Kidney (tissue), 14 donors: Measurements from ENCODE around the gene SMC1B. TPM values are rescaled to one million over a fixed set of nuclear protein-coding genes. Genes with fewer than 3 reads are reported as not detected.

Experiments used
- DNase-seq, 5 donors: peaks; one replicate each; pipeline ENCODE4 v3.0.0-alpha.2; 2013 to 2020
- FAIRE-seq: peaks from 2 replicates; lab custom pipeline; 2012; peaks lifted over from hg19 to GRCh38; lab: Jason Lieb, UNC
- H3K27ac ChIP-seq, 2 donors: one replicate each; pipeline ENCODE4 v1.7.0; 2013; ENCODE audit warnings: low read depth in 2 of 2, low read length in 2 of 2, inconsistent platforms in 1 of 2
- H3K27me3 ChIP-seq: one replicate; pipeline ENCODE4 v1.7.1; 2013; ENCODE audit warnings: low read length, inconsistent platforms; ENCODE audit not compliant: control insufficient read depth, insufficient read depth
- H3K36me3 ChIP-seq, 3 donors: one replicate each; pipeline versions ENCODE4 v1.7.0 to v1.7.1; 2013; ENCODE audit warnings: low read length in 3 of 3, control low read depth in 1 of 3, inconsistent platforms in 1 of 3; ENCODE audit not compliant: insufficient read depth in 3 of 3, control insufficient read depth in 2 of 3
- H3K4me1 ChIP-seq, 3 donors: one replicate each; pipeline versions ENCODE4 v1.7.0 to v1.7.1; 2013; ENCODE audit warnings: low read length in 3 of 3, inconsistent platforms in 1 of 3, low read depth in 1 of 3; ENCODE audit not compliant: control insufficient read depth in 2 of 3, insufficient read depth in 2 of 3
- H3K4me3 ChIP-seq, 3 donors: one replicate each; pipeline versions ENCODE4 v1.7.0 to v1.8.1; 2013; ENCODE audit warnings: low read length in 3 of 3, control low read depth in 1 of 3, inconsistent platforms in 1 of 3
- H3K9ac ChIP-seq, 3 donors: one replicate each; pipeline versions ENCODE4 v1.7.0 to v1.7.1; 2013; ENCODE audit warnings: low read length in 3 of 3, control low read depth in 1 of 3, inconsistent platforms in 1 of 3
- H3K9me3 ChIP-seq, 3 donors: one replicate each; pipeline versions ENCODE4 v1.7.0 to v1.7.1; 2013; ENCODE audit warnings: low read length in 3 of 3, control low read depth in 1 of 3, inconsistent platforms in 1 of 3; ENCODE audit not compliant: control insufficient read depth in 2 of 3, insufficient read depth in 1 of 3
- CTCF ChIP-seq: IDR thresholded peaks from 3 replicates; pipeline ENCODE4 v1.5.1; 2012; ENCODE audit warnings: mild to moderate bottlenecking, moderate library complexity, borderline replicate concordance; ENCODE audit not compliant: insufficient read depth; ENCODE audit errors: extremely low read depth
- intact Hi-C: fragments of 100-400 bp; cut with DNase I; formaldehyde crosslinking; loops from one replicate; pipeline ENCODE4 v1.11.1; 2022
- polyA plus RNA-seq: library from polyadenylated mRNA; stranded (reverse); fragments of 350-450 nt; fragmentation: Illumina TruSeq; extraction: RNeasy Lipid Tissue Mini Kit (QIAGEN cat#74804); gene quantifications from one replicate; pipeline ENCODE4 v1.2.3, GENCODE V29; 2014; ENCODE audit warnings: low read depth, low replicate concordance; ENCODE audit not compliant: insufficient read depth
- total RNA-seq: library from RNA; stranded (reverse); fragmentation: NEBNext Ultra II Directional; extraction: Animal tissue kit (Norgen Biotek cat#: 25700); gene quantifications from one replicate; pipeline ENCODE4 v1.2.1, GENCODE V29; 2021
- donor health status: control.
- donor health status: control.
- donor health status: control.
- donor health status: control.
- donor health status: control.
- donor health status: DM: yes; HTN: yes; CAD: no.
- donor health status: Normal renal cell carcinoma (clear cell type).

SMC1B gene
- total and polyA plus RNA-seq, 2 donors from 2014 or later: not detected

DNA sequence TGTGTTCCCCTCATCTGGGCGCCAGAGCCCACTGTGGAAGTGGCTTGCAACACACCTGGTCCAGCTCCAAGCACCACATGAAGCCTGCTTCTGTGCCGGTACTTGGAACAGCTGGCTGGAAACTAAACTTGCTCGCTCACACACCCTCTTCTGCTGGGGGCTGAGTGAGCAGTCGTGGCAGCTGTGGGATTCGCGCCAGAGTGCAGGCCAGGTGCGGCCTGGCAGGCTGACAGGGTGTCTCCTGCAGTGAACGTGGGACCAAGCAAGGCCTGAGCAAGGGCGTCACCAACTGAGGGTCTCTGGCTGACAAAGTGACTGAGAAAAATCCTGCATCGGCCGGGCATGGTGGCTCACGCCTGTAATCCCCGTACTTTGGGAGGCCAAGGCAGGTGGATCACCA, 15.2 kb downstream of the SMC1B start:
- Histone ChIP-seq H3K36me3 (no peaks in the 10 kb centered on the region), H3K4me3 (no peak overlapping the region), H3K27me3 (no peaks in the 10 kb centered on the region), H3K9ac (no peak overlapping the region), H3K27ac (no peak overlapping the region), H3K9me3 (no peaks in the 10 kb centered on the region), H3K4me1 (no peaks in the 10 kb centered on the region)
- no peak for TF ChIP-seq CTCF
- intact Hi-C loops: no loop called here
- FAIRE-seq: no peak
- no peak for DNase-seq

DNA sequence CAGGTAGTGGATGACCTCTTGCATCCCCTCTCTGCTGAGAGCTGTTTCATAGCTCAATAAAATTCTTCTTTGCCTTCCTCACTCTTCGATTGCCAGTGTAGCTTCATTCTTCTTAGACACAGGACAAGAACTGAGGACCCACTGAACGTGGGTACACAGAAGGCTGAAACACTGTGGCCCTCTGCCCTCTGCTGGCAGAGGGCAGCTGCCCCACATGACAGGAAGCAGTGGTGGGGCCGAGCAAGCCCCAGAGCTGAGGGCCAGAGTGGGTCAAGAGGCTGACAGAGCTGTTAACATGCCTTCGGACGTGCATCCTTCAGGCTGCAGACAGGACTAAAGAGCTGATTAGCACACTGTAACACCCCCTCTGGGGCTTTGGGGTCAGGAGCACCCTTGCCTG, 15.6 kb downstream of the SMC1B start:
- H3K36me3 ChIP-seq: no peaks in the 10 kb centered on the region
- H3K27ac ChIP-seq: no peak overlapping the region
- H3K9me3 ChIP-seq: no peaks in the 10 kb centered on the region
- H3K9ac ChIP-seq: no peak overlapping the region
- no peak for TF ChIP-seq CTCF
- H3K4me1 ChIP-seq: no peaks in the 10 kb centered on the region
- no peak for FAIRE-seq
- intact Hi-C loops: no loop called here
- H3K27me3 ChIP-seq: no peaks in the 10 kb centered on the region
- no peak overlapping the region for H3K4me3 ChIP-seq
- no peak for DNase-seq

GRCh38 chr22:45389546-45389945, 23.9 kb downstream of the SMC1B start:
- Histone ChIP-seq H3K27ac (no peak overlapping the region), H3K9me3 (no peaks in the 10 kb centered on the region), H3K27me3 (no peaks in the 10 kb centered on the region), H3K9ac (no peak overlapping the region), H3K36me3 (no peaks in the 10 kb centered on the region), H3K4me3 (no peak overlapping the region), H3K4me1 (no peaks in the 10 kb centered on the region)
- no peak for TF ChIP-seq CTCF
- intact Hi-C loops: no loop called here
- DNase-seq (no peak), FAIRE-seq (no peak)

DNA sequence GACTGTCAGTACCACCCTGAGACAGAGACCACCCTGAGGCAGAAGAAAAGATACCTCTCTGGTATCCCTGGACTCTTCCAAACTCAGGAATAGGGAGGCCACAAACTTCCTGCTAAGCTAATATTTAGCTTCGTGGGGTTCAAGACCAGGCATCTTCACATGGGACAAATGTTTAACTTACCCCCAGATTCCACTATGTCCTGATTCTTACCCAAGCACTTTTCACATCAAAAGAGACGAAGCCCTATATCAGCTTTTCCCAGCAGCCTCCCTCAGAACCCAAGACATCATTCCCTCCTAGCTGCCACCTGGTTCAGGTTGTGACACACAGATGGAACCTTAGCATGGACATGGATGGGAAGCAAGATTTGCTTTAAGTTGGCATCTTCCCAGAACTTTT, 32.1 kb downstream of the SMC1B start:
- no peaks in the 10 kb centered on the region for H3K4me1 ChIP-seq
- H3K27me3 ChIP-seq: no peaks in the 10 kb centered on the region
- H3K4me3 ChIP-seq: no peak overlapping the region
- FAIRE-seq: no peak
- DNase-seq: no peak
- no peak for TF ChIP-seq CTCF
- intact Hi-C loops: no loop called here
- H3K9ac ChIP-seq: no peak overlapping the region
- no peak overlapping the region for H3K27ac ChIP-seq
- no peaks in the 10 kb centered on the region for H3K36me3 ChIP-seq
- no peaks in the 10 kb centered on the region for H3K9me3 ChIP-seq
